AG08396 (cell line): ENCODE results near the gene KIF5A.

Experiments
- DNase-seq: peaks from one replicate; pipeline ENCODE4 v3.0.0; 2012; ENCODE audit warnings: low spot score, mixed read lengths

KIF5A gene

DNA sequence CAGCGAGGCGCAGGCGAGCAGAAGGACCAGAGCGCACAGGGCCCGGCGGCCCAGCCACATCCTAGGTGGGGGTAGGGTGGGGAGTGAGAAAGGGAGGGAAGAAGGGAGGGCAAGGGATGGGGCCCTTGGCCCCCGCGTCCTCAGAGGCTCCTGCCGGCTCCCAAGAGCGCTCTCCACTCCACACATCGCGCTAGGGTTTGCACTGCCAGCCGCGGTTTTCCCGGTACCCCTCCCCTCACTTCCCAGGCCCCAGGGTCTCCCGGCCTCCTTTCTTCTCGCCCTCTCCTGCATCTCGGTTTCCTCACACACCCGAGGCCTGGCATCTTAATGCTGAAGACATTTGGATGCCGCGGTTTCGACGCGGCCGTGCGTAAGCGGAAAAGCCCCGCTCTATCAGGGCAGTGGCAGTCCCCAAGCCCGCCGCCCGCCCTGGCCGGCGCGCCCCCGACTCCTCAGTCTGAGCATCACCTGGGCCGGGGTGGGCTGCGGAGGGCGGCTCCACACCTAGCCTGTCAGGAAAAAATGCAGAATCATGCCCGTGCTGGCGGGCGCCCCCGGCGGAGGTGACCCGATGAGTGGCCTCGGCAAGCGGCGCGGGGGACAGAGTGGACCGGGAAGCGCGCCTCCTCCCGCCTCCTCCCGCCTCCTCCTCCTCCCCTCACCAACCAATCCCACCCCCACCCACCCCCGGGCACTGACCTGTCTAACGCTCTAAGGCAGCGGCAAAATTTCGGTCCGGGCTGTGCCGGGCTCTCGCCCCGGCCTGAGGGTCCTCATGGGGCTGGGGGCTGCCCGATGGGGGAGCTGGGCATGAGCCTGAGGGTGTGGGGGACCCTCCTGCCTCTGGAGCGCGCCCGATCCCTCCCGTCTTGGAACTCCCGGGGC lies 82.5 kb downstream of the KIF5A start:
- DNase-seq: peak; percentile 55

DNA sequence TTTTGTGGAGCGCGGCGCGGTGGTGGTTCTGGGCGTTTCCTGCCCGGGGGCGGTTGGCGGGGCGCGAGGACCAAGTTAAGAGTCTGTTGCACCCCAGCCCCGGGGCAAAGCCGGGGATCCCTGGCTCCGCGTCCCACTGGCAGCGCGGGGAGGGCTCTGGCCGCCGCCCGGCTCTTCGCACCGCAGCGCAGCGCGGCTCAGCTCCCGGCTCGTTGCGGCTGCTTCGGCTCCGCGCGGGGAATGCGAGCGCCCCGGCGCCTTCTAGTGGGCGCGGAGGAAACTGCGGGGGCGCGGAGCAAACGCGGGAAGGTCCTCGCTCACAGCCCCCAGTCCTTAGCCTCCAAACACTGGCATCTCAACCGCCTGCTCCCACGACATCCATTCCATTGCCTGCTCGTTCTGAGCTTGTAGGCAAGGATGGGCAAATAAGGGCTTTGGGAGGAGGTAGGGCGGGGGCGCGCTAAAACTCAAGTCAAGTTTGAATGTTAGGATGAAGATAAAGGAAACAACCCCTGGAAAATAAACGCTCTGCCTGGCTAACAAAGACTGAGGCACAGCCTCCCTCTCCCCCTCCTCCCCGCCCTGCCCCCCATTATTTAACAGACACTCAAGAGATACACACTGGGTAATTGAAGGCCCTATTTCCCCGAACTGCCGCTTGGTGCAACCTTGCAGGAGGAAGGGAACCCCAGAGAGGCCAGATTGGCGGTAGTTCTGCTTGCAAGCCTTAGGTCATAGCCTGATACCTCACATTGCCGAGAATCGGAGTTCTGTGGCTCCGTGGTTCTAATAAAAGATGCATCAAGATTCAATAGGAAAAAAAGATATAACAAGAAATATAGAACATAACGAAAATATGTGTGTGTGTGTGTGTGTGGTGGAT lies 83.4 kb downstream of the KIF5A start, which contains the start of gene B4GALNT1:
B4GALNT1 (minus strand) TSS at position 244 of the 883 bp plus-strand sequence. CDS start 1,069 bp downstream, outside the sequence.
- DNase-seq: peak; percentile 91
